ENCODE measurements around the gene CPB2. TPM values are rescaled to one million over a fixed set of nuclear protein-coding genes. Genes with fewer than 3 reads are reported as not detected.

The CPB2 gene
- total and polyA plus RNA-seq, 4 donors = 175 to 997 (median 504) TPM

DNA sequence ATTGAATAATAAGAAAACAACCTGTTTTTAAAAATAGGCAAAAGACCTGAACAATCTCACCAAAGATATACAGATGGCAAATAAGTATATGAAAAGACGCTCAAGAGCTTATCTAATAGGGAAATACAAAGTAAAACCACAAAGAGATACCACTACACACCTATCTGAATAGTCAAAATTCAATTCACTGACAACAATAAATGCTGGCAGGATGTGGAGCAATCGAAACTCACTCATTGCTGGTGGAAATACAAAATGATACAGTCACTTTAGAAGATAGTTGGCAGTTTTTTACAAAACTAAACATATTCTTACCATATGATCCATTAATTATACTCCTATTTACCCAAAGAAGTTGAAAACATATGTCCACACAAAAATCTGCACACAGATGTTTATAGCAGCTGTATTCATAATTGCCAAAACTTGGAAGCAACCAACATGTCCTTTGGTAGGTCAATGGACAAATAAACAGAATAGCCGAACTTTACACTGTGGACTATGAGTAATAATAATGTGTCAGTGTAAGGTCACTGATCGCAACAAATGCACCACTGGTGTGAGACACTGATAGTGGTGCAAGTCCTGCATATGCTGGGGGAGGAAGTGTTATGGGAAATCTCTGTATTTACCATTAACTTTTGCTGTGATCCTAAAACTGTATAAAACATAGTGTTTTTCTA, 73.1 kb downstream of the CPB2 start (continued):
- TF ChIP-seq, protein P1, sequence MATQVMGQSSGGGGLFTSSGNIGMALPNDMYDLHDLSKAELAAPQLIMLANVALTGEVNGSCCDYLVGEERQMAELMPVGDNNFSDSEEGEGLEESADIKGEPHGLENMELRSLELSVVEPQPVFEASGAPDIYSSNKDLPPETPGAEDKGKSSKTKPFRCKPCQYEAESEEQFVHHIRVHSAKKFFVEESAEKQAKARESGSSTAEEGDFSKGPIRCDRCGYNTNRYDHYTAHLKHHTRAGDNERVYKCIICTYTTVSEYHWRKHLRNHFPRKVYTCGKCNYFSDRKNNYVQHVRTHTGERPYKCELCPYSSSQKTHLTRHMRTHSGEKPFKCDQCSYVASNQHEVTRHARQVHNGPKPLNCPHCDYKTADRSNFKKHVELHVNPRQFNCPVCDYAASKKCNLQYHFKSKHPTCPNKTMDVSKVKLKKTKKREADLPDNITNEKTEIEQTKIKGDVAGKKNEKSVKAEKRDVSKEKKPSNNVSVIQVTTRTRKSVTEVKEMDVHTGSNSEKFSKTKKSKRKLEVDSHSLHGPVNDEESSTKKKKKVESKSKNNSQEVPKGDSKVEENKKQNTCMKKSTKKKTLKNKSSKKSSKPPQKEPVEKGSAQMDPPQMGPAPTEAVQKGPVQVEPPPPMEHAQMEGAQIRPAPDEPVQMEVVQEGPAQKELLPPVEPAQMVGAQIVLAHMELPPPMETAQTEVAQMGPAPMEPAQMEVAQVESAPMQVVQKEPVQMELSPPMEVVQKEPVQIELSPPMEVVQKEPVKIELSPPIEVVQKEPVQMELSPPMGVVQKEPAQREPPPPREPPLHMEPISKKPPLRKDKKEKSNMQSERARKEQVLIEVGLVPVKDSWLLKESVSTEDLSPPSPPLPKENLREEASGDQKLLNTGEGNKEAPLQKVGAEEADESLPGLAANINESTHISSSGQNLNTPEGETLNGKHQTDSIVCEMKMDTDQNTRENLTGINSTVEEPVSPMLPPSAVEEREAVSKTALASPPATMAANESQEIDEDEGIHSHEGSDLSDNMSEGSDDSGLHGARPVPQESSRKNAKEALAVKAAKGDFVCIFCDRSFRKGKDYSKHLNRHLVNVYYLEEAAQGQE (IDR thresholded peaks at IDR 0.05) = no peak
- no peak for TF ChIP-seq SP1 (IDR thresholded peaks at IDR 0.05)

DNA sequence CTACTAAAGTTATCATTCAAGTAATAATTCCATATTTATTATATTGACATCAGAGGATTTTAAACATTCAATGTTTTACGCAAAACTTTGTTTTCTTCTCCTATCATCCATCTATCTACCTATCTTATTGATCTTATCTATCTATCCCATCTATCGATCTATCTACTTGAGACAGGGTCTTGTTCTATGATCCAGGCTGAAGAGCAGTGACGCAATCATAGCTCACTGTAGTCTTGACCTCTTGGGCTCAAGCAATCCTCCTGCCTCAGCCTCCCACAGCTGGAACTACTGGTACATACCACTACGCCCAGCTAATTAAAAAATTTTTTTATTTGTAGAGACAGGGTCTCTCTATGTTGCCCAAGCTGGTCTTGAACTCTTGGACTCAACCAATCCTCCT, 79.7 kb downstream of the CPB2 start:
- TF ChIP-seq EGR1 (IDR thresholded peaks at IDR 0.05; ENCODE audit: low read depth in 2 of 2) (no peak), NR2F2 (IDR thresholded peaks at IDR 0.05) (no peak), RXRA (IDR thresholded peaks at IDR 0.05) (no peak), FOXA1 (IDR thresholded peaks at IDR 0.05) (no peak), TAF1 (conservative IDR thresholded peaks at IDR 0.05) (no peak), GABPA (IDR thresholded peaks at IDR 0.05 in 1 of 2, conservative IDR thresholded peaks at IDR 0.05 in 1 of 2) (no peak), SP1 (IDR thresholded peaks at IDR 0.05) (no peak), HNF4A (conservative IDR thresholded peaks at IDR 0.05) (no peak), HNF4G (IDR thresholded peaks at IDR 0.05) (no peak)
- TF ChIP-seq, protein P2, sequence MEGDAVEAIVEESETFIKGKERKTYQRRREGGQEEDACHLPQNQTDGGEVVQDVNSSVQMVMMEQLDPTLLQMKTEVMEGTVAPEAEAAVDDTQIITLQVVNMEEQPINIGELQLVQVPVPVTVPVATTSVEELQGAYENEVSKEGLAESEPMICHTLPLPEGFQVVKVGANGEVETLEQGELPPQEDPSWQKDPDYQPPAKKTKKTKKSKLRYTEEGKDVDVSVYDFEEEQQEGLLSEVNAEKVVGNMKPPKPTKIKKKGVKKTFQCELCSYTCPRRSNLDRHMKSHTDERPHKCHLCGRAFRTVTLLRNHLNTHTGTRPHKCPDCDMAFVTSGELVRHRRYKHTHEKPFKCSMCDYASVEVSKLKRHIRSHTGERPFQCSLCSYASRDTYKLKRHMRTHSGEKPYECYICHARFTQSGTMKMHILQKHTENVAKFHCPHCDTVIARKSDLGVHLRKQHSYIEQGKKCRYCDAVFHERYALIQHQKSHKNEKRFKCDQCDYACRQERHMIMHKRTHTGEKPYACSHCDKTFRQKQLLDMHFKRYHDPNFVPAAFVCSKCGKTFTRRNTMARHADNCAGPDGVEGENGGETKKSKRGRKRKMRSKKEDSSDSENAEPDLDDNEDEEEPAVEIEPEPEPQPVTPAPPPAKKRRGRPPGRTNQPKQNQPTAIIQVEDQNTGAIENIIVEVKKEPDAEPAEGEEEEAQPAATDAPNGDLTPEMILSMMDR (IDR thresholded peaks at IDR 0.05; ENCODE audit: low read depth, low read length, missing input control) = no peak
- TF ChIP-seq, protein P1 (IDR thresholded peaks at IDR 0.05) = no peak
- TF ChIP-seq, protein P3, sequence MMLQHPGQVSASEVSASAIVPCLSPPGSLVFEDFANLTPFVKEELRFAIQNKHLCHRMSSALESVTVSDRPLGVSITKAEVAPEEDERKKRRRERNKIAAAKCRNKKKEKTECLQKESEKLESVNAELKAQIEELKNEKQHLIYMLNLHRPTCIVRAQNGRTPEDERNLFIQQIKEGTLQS (IDR thresholded peaks at IDR 0.05) = no peak
- TF ChIP-seq, protein P4, sequence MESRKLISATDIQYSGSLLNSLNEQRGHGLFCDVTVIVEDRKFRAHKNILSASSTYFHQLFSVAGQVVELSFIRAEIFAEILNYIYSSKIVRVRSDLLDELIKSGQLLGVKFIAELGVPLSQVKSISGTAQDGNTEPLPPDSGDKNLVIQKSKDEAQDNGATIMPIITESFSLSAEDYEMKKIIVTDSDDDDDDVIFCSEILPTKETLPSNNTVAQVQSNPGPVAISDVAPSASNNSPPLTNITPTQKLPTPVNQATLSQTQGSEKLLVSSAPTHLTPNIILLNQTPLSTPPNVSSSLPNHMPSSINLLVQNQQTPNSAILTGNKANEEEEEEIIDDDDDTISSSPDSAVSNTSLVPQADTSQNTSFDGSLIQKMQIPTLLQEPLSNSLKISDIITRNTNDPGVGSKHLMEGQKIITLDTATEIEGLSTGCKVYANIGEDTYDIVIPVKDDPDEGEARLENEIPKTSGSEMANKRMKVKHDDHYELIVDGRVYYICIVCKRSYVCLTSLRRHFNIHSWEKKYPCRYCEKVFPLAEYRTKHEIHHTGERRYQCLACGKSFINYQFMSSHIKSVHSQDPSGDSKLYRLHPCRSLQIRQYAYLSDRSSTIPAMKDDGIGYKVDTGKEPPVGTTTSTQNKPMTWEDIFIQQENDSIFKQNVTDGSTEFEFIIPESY (IDR thresholded peaks at IDR 0.05) = no peak
- TF ChIP-seq, protein P5, sequence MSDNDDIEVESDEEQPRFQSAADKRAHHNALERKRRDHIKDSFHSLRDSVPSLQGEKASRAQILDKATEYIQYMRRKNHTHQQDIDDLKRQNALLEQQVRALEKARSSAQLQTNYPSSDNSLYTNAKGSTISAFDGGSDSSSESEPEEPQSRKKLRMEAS (IDR thresholded peaks at IDR 0.05) = no peak
- 98% methylated on average over 4 of the region's 4 CpGs for WGBS

More for the DNA sequence above, 79.7 kb downstream of the CPB2 start:
- no peak for DNase-seq (ENCODE audit: low spot score)
- Histone ChIP-seq H3K9me3 (ENCODE audit: control insufficient read depth in 4 of 4, low read length in 3 of 4) (peaks cover 0 to 2% (median 0%) of the 10 kb centered on the region in 4 donors), H3K4me3 (ENCODE audit: low read depth in 1 of 3, low read length in 3 of 3) (no peak overlapping the region), H3K27ac (ENCODE audit: low read depth in 1 of 2, low read length in 2 of 2) (no peak overlapping the region), H3K9ac (ENCODE audit: low read depth in 1 of 2, low read length in 2 of 2) (no peak overlapping the region), H3K27me3 (ENCODE audit: control insufficient read depth in 4 of 4, insufficient read depth in 4 of 4, low read length in 3 of 4) (no peaks in the 10 kb centered on the region), H3K4me1 (ENCODE audit: control insufficient read depth in 4 of 4, insufficient read depth in 4 of 4, low read length in 3 of 4) (no peaks in the 10 kb centered on the region), H3K36me3 (ENCODE audit: control insufficient read depth in 4 of 4, insufficient read depth in 3 of 4, low read depth in 1 of 4, low read length in 3 of 4) (peaks cover 0 to 23% (median 16%) of the 10 kb centered on the region in 4 donors)

Data from liver (tissue), 9 donors.